Calu3 (cell line): Measurements from ENCODE around the gene PJA2. TPM values are rescaled to one million over a fixed set of nuclear protein-coding genes. Genes with fewer than 3 reads are reported as not detected.

ENCODE experiments used
- BruUV-seq: library from RNA; stranded (reverse); fragments of 400-500 nt; replicated peaks from 2 replicates; lab custom pipeline; 2021; lab: Mats Ljungman, UMichigan
- CTCF ChIA-PET: fragments of 300-600 bp; sonication (Branson Sonifier 250); formaldehyde crosslinking; loops from one replicate; lab custom pipeline; 2022; ENCODE audit warnings: antibody characterized with exemption; lab: Charles Lee
- DNase-seq: peaks from one replicate; pipeline ENCODE4 v3.0.0; 2022
- H3K27ac Mint-ChIP-seq: one replicate; pipeline ENCODE4 v1.8.0; 2022; ENCODE audit warnings: mixed read lengths; ENCODE audit not compliant: unreplicated experiment
- H3K27me3 Mint-ChIP-seq: one replicate; pipeline ENCODE4 v1.8.0; 2022; ENCODE audit warnings: mixed read lengths; ENCODE audit not compliant: unreplicated experiment
- H3K36me3 Mint-ChIP-seq: one replicate; pipeline ENCODE4 v1.8.0; 2022; ENCODE audit warnings: mild to moderate bottlenecking, moderate library complexity, mixed read lengths; ENCODE audit not compliant: insufficient read depth, unreplicated experiment
- H3K4me1 Mint-ChIP-seq: one replicate; pipeline ENCODE4 v1.8.0; 2022; ENCODE audit warnings: mild to moderate bottlenecking, low read depth, mixed read lengths; ENCODE audit not compliant: unreplicated experiment
- H3K4me3 Mint-ChIP-seq: one replicate; pipeline ENCODE4 v1.8.0; 2022; ENCODE audit warnings: mild to moderate bottlenecking, low read depth, moderate library complexity, mixed read lengths; ENCODE audit not compliant: unreplicated experiment
- H3K9me3 Mint-ChIP-seq: one replicate; pipeline ENCODE4 v1.8.0; 2022; ENCODE audit warnings: low read depth, mixed read lengths; ENCODE audit not compliant: unreplicated experiment
- intact Hi-C: fragments of 100-400 bp; cut with micrococcal nuclease; formaldehyde crosslinking; loops from one replicate; pipeline ENCODE4 v1.10.0; 2022; ENCODE audit not compliant: unreplicated experiment
- total RNA-seq: library from RNA; stranded (reverse); gene quantifications from 2 replicates; pipeline ENCODE4 v1.2.3, GENCODE V29; 2022
- TF ChIP-seq, protein P1 (sequence below): fragments of 200-600 bp; IDR thresholded peaks from one replicate; pipeline ENCODE4 v1.8.0; 2022; ENCODE audit warnings: antibody characterized with exemption; ENCODE audit not compliant: unreplicated experiment

Gene PJA2
- total RNA-seq, 1 experiment from 2014 or later, result 89.0 TPM

DNA sequence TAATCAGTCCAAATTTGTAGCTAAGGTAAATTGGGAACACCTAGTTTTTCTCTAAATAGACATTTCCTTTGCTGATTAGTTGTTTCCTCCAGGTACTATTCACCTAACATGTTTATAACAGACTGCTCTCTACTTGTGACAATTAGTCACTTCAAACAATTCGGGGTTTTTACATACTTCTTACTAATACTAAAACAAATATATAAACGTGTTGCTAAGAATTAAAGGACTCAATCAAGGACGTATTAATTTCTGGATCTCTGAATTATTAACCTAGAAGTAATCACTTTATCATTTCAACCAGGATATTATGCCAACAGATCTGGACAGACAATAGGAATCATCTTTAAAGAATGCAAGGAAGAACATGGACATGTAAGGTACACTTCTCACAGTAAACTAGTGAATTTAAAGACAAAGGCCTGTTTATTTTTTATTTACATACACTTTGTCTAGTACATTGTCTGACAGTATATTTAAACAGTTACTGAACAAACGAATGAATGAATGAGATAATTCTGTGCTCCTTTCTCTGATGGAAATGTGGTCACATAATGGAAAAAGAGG, 22.3 kb downstream of the PJA2 start:
- TF ChIP-seq, protein P1, sequence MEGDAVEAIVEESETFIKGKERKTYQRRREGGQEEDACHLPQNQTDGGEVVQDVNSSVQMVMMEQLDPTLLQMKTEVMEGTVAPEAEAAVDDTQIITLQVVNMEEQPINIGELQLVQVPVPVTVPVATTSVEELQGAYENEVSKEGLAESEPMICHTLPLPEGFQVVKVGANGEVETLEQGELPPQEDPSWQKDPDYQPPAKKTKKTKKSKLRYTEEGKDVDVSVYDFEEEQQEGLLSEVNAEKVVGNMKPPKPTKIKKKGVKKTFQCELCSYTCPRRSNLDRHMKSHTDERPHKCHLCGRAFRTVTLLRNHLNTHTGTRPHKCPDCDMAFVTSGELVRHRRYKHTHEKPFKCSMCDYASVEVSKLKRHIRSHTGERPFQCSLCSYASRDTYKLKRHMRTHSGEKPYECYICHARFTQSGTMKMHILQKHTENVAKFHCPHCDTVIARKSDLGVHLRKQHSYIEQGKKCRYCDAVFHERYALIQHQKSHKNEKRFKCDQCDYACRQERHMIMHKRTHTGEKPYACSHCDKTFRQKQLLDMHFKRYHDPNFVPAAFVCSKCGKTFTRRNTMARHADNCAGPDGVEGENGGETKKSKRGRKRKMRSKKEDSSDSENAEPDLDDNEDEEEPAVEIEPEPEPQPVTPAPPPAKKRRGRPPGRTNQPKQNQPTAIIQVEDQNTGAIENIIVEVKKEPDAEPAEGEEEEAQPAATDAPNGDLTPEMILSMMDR, result no peak
- Mint-ChIP-seq H3K27me3 (no peaks in the 10 kb centered on the region), H3K4me1 (peaks cover 69% of the 10 kb centered on the region), H3K27ac (peak overlapping the region; percentile 15), H3K9me3 (no peaks in the 10 kb centered on the region), H3K36me3 (peaks cover 21% of the 10 kb centered on the region), H3K4me3 (no peak overlapping the region)
- no peak for DNase-seq
- CTCF ChIA-PET, result no interaction called here
- intact Hi-C loops, result no loop called here
- BruUV-seq, result no TSS peak

DNA sequence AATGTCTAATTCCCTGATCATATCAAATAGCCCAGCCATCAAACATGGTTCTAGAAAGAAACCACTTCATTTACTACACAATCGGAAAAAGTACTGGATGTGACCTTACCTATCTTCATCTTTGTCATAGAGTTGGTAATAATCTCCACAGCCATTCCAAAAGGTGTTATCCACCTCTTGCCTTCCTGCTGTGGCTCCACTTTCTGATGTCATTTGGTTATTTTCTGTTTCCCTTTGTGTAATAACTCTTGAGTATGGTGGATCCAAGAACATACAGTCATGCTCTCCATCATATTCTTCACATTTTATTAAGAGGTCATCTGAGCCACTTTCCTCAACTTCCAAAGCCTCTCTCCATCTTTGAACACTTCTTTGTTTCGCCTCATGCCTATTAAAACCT, 31.7 kb downstream of the PJA2 start:
- no peaks in the 10 kb centered on the region for H3K27me3 Mint-ChIP-seq
- no peaks in the 10 kb centered on the region for H3K9me3 Mint-ChIP-seq
- no TSS peak for BruUV-seq
- H3K27ac Mint-ChIP-seq, result no peak overlapping the region
- TF ChIP-seq, protein P1, result no peak
- peaks cover 16% of the 10 kb centered on the region for H3K4me1 Mint-ChIP-seq
- peaks cover 40% of the 10 kb centered on the region for H3K36me3 Mint-ChIP-seq
- CTCF ChIA-PET, result no interaction called here
- H3K4me3 Mint-ChIP-seq, result no peak overlapping the region
- intact Hi-C loops, result no loop called here
- no peak for DNase-seq

DNA sequence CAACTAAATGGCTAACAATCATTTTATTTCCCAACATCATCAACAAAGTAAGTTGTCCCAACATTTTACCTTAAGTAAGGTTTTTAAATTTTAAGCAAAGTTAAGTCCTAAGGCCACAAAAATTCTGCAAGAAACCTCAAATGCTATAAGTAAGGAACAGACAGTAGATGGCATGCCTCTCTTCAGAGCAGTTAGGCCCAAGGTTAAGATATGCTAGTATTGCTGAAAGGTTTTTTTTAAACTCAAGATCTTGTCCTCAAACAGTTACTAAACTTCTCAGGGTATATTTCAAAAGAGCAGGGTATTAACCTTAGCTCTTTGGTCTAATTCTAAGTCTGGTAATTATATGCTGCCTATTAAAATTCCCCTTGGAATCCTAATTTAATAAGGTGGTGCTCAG, 35.1 kb downstream of the PJA2 start:
- no peak for DNase-seq
- BruUV-seq, result no TSS peak
- CTCF ChIA-PET, result interaction anchor here (0.5 kb wide), 1 partner anchor 15 kb away, joined by 3 read pairs; no protein-coding TSS in a partner anchor
- Mint-ChIP-seq H3K9me3 (no peaks in the 10 kb centered on the region), H3K27ac (no peak overlapping the region), H3K36me3 (peaks cover 25% of the 10 kb centered on the region), H3K4me1 (peaks cover 8% of the 10 kb centered on the region), H3K4me3 (no peak overlapping the region), H3K27me3 (no peaks in the 10 kb centered on the region)
- TF ChIP-seq, protein P1, result no peak
- intact Hi-C loops, result loop anchor here (5.0 kb wide), 1 partner anchor 33 kb away; the partner anchor contains the start of gene PJA2

DNA sequence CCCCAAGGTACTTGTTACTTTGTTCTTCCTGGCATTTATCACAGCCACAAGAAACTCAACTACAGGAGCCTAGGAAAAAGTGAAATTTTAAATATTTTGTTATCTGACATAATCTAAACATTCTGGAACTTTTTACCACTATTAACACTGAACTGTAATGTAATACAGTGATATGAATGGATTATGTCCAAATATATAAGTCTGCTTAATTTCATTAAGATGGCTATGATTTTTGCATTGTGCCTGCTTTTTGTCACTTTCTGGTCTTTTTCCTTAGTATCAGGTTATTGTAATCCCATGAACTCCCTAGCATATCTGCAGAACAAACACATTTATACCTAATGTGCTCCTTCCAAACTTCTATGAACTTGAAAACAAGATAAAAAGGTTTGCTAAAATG, 35.8 kb downstream of the PJA2 start:
- intact Hi-C loops, result loop anchor here (5.0 kb wide), 1 partner anchor 33 kb away; the partner anchor contains the start of gene PJA2

More for the DNA sequence above, 35.8 kb downstream of the PJA2 start:
- no peak for DNase-seq
- H3K4me3 Mint-ChIP-seq, result no peak overlapping the region
- peaks cover 8% of the 10 kb centered on the region for H3K4me1 Mint-ChIP-seq
- CTCF ChIA-PET, result no interaction called here
- H3K36me3 Mint-ChIP-seq, result peaks cover 18% of the 10 kb centered on the region
- no peak overlapping the region for H3K27ac Mint-ChIP-seq
- TF ChIP-seq, protein P1, result no peak
- BruUV-seq, result no TSS peak
- H3K27me3 Mint-ChIP-seq, result no peaks in the 10 kb centered on the region
- no peaks in the 10 kb centered on the region for H3K9me3 Mint-ChIP-seq
